Smooth muscle cell (in vitro differentiated cells): ENCODE results near the gene NIPAL1. TPM values are rescaled to one million over a fixed set of nuclear protein-coding genes. Genes with fewer than 3 reads are reported as not detected.

Source experiments
- DNase-seq: peaks from one replicate; lab custom pipeline; 2025; ENCODE audit not compliant: unreplicated experiment; lab: John Stamatoyannopoulos, UW
- H2AFZ ChIP-seq: fragments of 200-600 bp; sonication (generic); 2 replicates; pipeline ENCODE4 v1.6.0; 2016; ENCODE audit warnings: antibody characterized with exemption, low read depth, mild to moderate bottlenecking
- H3F3A ChIP-seq: fragments of 200-600 bp; sonication (generic); 2 replicates; pipeline ENCODE4 v1.6.0; 2017; ENCODE audit warnings: antibody characterized with exemption, low read depth
- H3K27ac ChIP-seq: fragments of 200-600 bp; sonication (generic); 2 replicates; pipeline ENCODE4 v1.5.1; 2016; ENCODE audit warnings: low read depth, mild to moderate bottlenecking
- H3K27me3 ChIP-seq: fragments of 200-600 bp; sonication (generic); 2 replicates; pipeline ENCODE4 v1.6.1; 2016; ENCODE audit warnings: low read depth, mild to moderate bottlenecking
- H3K36me3 ChIP-seq: fragments of 200-600 bp; sonication (generic); 2 replicates; pipeline ENCODE4 v1.5.1; 2016; ENCODE audit warnings: low read depth
- H3K4me1 ChIP-seq: fragments of 200-600 bp; sonication (generic); 2 replicates; pipeline ENCODE4 v1.5.1; 2016; ENCODE audit warnings: low read depth
- H3K4me2 ChIP-seq: fragments of 200-600 bp; sonication (generic); 2 replicates; pipeline ENCODE4 v1.6.0; 2016; ENCODE audit warnings: mild to moderate bottlenecking
- H3K4me3 ChIP-seq: fragments of 200-600 bp; sonication (generic); 2 replicates; pipeline ENCODE4 v1.5.1; 2016; ENCODE audit warnings: mild to moderate bottlenecking
- H3K79me2 ChIP-seq: fragments of 200-600 bp; sonication (generic); 2 replicates; pipeline ENCODE4 v1.6.0; 2016; ENCODE audit warnings: low read depth, mild to moderate bottlenecking
- H3K9ac ChIP-seq: fragments of 200-600 bp; sonication (generic); 2 replicates; pipeline ENCODE4 v1.6.0; 2016; ENCODE audit warnings: low read depth
- H3K9me3 ChIP-seq: fragments of 200-600 bp; sonication (generic); replicated peaks from 2 replicates; pipeline ENCODE4 v1.5.1; 2016; ENCODE audit warnings: low read depth
- H4K20me1 ChIP-seq: fragments of 200-600 bp; sonication (generic); 2 replicates; pipeline ENCODE4 v1.6.0; 2016; ENCODE audit warnings: low read depth
- WGBS: methylation state at CpG from one replicate; pipeline ENCODE4 v1.1.7; 2016; ENCODE audit warnings: low lambda C conversion rate; 5-methylcytosine and 5-hydroxymethylcytosine counted together
- polyA plus RNA-seq: library from polyadenylated mRNA; unstranded; fragments of >200 nt; fragmentation: Nextera tagmentation; extraction: Ambion mirVana; gene quantifications from 2 replicates; pipeline ENCODE4 v1.2.1, GENCODE V29; 2016
- total RNA-seq: library from RNA; depleted of rRNA; stranded (reverse); fragments of >200 nt; gene quantifications from 2 replicates; pipeline ENCODE4 v1.2.3, GENCODE V29; 2014
- TF ChIP-seq, protein P1 (sequence below): fragments of 200-600 bp; sonication (generic); IDR thresholded peaks from 2 replicates; pipeline ENCODE4 v1.5.1; 2017; ENCODE audit warnings: borderline replicate concordance, mild to moderate bottlenecking, antibody characterized with exemption; ENCODE audit not compliant: insufficient read depth, poor library complexity, severe bottlenecking

NIPAL1 gene
- total and polyA plus RNA-seq, 2 experiments from 2014 or later = 1.0 to 4.1 TPM

DNA sequence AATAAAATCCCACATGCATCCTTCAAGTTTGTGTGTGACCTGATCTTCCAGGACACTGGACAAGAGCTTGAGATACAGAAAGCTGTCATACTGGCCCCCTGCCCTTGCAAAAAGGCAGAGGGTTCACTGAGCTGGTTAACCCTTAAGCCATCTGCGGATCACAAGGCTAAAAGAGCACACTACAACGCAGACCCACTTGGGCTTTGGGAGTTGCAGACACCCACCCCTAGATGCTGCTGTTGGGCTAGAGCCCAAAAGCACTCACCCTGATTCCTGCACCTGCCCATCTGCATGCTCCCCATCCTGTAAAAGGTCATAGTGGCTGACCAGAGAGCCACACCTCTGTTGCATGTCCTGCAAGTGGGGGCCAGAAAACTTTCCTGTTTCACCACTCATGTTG is 66.4 kb downstream of the NIPAL1 start:
- Histone ChIP-seq H3K36me3 (no peaks in the 10 kb centered on the region), H3K27me3 (no peaks in the 10 kb centered on the region), H3K4me2 (no peak overlapping the region), H3K4me3 (no peak overlapping the region), H2AFZ (no peak overlapping the region), H3F3A (no peaks in the 10 kb centered on the region), H3K79me2 (no peaks in the 10 kb centered on the region), H3K27ac (no peak overlapping the region), H3K4me1 (no peaks in the 10 kb centered on the region), H4K20me1 (no peaks in the 10 kb centered on the region), H3K9ac (no peak overlapping the region), H3K9me3 (no peaks in the 10 kb centered on the region)
- WGBS = 81% methylated on average over 2 of the region's 2 CpGs
- TF ChIP-seq, protein P1, sequence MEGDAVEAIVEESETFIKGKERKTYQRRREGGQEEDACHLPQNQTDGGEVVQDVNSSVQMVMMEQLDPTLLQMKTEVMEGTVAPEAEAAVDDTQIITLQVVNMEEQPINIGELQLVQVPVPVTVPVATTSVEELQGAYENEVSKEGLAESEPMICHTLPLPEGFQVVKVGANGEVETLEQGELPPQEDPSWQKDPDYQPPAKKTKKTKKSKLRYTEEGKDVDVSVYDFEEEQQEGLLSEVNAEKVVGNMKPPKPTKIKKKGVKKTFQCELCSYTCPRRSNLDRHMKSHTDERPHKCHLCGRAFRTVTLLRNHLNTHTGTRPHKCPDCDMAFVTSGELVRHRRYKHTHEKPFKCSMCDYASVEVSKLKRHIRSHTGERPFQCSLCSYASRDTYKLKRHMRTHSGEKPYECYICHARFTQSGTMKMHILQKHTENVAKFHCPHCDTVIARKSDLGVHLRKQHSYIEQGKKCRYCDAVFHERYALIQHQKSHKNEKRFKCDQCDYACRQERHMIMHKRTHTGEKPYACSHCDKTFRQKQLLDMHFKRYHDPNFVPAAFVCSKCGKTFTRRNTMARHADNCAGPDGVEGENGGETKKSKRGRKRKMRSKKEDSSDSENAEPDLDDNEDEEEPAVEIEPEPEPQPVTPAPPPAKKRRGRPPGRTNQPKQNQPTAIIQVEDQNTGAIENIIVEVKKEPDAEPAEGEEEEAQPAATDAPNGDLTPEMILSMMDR = no peak
- no peak for DNase-seq

- no peak for DNase-seq
- no peaks in the 10 kb centered on the region for H3K4me1 ChIP-seq
- H3K4me3 ChIP-seq = no peak overlapping the region
- H2AFZ ChIP-seq = no peak overlapping the region
- WGBS = 65% methylated on average over 8 of the region's 8 CpGs
- no peak overlapping the region for H3K27ac ChIP-seq
- TF ChIP-seq, protein P1 = no peak
- no peaks in the 10 kb centered on the region for H3K27me3 ChIP-seq
- no peaks in the 10 kb centered on the region for H3F3A ChIP-seq
- no peaks in the 10 kb centered on the region for H4K20me1 ChIP-seq
- no peak overlapping the region for H3K9ac ChIP-seq
- no peaks in the 10 kb centered on the region for H3K36me3 ChIP-seq
- no peaks in the 10 kb centered on the region for H3K9me3 ChIP-seq
- H3K79me2 ChIP-seq = no peaks in the 10 kb centered on the region
- no peak overlapping the region for H3K4me2 ChIP-seq
These were observed 69.4 kb downstream of the NIPAL1 start for GRCh38 chr4:48085821-48086589.

Other genes starting within 250 kb of the NIPAL1 start
- 1.8 and 3.5 TPM in 2 replicates for gene CORIN, start 178.7 kb upstream of the NIPAL1 start, total RNA-seq
- gene CORIN, start 178.7 kb upstream of the NIPAL1 start, polyA plus RNA-seq = 0.27 and 1.9 TPM in 2 replicates
- 11.1 and 14.7 TPM in 2 replicates for gene NFXL1, start 102.2 kb upstream of the NIPAL1 start, total RNA-seq
- 4.5 and 6.5 TPM in 2 replicates for gene NFXL1, start 102.2 kb upstream of the NIPAL1 start, polyA plus RNA-seq
- 0.31 TPM in 2 replicates for gene CNGA1, start 91 bp upstream of the NIPAL1 start, total RNA-seq
- 0.69 and 1.0 TPM in 2 replicates for gene CNGA1, start 91 bp upstream of the NIPAL1 start, polyA plus RNA-seq
- gene TXK, start 117.5 kb downstream of the NIPAL1 start, total RNA-seq = 0.09 and 0.18 TPM in 2 replicates
- gene TXK, start 117.5 kb downstream of the NIPAL1 start, polyA plus RNA-seq = not detected in 2 replicates